ENCODE results near the gene DTD1.

DNA sequence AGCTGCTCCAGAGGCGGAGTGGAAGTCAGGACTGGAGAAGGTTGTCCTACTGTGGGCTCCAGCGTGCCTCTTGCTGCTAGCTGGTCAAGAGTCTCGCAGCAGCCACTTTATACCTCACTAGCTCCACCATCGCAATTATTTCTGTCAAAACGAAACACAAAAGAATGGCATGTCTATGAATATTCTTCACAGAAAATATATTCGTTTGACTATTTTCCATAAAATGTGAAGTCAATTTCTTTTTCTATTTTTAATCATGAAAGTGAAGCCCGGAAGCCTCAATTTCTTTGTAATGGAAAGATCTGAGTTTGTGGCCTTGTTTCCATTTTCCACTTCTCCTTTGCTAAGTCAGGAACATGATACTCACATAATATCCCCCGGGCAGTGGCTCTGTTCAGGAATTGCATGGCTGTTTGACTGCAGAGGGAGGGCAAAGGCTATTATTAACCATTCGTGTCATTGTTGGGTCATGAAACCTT lies 51.7 kb downstream of the DTD1 start:
- no peak for TF ChIP-seq EZH2 (IDR thresholded peaks at IDR 0.05; ENCODE audit: borderline replicate concordance, low read depth, low read length, poor library complexity, severe bottlenecking)
- TF ChIP-seq, protein P1, sequence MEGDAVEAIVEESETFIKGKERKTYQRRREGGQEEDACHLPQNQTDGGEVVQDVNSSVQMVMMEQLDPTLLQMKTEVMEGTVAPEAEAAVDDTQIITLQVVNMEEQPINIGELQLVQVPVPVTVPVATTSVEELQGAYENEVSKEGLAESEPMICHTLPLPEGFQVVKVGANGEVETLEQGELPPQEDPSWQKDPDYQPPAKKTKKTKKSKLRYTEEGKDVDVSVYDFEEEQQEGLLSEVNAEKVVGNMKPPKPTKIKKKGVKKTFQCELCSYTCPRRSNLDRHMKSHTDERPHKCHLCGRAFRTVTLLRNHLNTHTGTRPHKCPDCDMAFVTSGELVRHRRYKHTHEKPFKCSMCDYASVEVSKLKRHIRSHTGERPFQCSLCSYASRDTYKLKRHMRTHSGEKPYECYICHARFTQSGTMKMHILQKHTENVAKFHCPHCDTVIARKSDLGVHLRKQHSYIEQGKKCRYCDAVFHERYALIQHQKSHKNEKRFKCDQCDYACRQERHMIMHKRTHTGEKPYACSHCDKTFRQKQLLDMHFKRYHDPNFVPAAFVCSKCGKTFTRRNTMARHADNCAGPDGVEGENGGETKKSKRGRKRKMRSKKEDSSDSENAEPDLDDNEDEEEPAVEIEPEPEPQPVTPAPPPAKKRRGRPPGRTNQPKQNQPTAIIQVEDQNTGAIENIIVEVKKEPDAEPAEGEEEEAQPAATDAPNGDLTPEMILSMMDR (conservative IDR thresholded peaks at IDR 0.05; ENCODE audit: low read depth, low read length), result no peak

All from A673 (cell line).